Posterior vena cava (tissue), 2 donors: ENCODE results near the gene CACNA1S. TPM values are rescaled to one million over a fixed set of nuclear protein-coding genes. Genes with fewer than 3 reads are reported as not detected.

Source experiments
- DNase-seq: peaks from one replicate; pipeline ENCODE4 v3.0.0-alpha.2; 2020; ENCODE audit warnings: low spot score
- intact Hi-C, 2 donors: fragments of 100-400 bp; cut with DNase I; formaldehyde crosslinking; loops; one replicate each; pipeline versions ENCODE4 v1.14.1 to v1.14.2; 2022 to 2023
- total RNA-seq, 2 donors: library from RNA; stranded (reverse); fragmentation: NEBNext Ultra II Directional; extraction: Animal tissue kit (Norgen Biotek cat#: 25700); gene quantifications; one replicate each; pipeline ENCODE4 v1.2.1, GENCODE V29; 2021
- donor health status: DM: yes; HTN: yes; CAD: no.
- donor health status: DM: yes; HTN: yes; CAD: no.

Gene CACNA1S
- total RNA-seq, 2 donors from 2014 or later, result 0.05 to 0.14 TPM

DNA sequence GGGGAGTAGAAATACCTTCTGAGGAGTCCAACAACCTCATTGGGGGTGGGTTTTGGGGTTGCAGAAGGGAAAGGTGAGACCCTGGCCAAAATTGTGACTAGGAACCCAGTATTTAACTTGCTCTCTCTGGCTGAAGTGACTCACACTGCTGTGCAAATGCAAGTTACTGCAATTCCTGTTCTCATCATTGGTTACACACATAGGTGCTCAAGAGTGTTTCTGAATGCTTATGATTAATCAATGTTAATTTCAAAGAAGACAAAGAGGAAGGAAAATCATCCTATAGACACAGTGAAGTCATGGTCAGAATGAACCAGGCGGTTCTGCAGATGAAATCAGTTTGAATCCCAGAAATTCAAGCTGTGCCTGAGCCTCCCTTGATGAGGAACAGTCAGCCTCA is 11.6 kb upstream of the CACNA1S start:
- intact Hi-C loops, result no loop called here
- no peak for DNase-seq

GRCh38 chr1:201122321-201122957 is 10.2 kb upstream of the CACNA1S start:
- intact Hi-C loops, result no loop called here
- DNase-seq, result no peak

DNA sequence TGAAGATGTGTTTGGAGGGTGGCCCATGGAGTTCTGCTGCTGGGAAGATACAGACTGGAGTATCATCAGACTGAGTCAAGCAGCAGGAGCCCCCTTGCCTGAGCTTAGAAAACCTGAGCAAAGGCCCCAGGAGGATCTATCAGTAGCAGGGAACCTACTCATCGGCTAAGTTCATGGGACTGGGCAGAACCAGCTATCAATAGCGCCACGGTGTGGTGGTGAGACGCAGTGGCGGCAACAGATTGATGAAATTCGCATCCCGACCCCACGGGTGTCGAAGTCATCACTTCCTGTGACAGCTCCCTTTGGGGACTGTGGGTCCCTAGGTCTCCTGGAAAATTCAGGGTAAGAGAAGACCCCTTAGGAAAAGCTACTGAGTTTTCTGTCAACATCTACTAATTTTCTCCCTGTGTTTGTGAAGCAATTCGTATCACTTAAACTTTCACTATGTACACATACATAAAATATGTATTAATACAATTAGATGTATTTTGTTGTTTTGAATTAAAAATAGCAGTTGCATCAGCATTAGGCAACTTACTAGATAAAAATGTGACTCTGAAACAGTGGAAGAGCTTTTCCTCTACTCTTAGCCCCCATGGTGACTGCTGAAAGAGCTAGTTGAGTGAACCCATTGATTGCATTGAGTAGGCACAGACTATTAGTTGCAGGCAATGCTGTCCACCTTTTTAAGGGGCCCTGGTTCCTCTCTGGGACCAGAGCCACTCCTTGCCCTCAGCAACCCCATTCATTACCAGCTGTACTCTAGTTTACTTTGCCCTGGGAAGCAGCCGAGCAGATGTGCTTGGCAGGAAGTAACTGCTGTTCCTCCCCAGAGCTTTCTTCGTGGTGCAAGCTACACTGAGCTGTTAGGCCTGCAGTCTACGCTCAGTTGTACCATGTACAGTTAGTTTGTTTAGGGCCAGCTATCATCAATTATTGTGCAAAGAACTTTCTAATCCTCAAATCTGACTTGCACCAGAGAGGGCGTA is 7.3 kb upstream of the CACNA1S start:
- intact Hi-C loops, result no loop called here

GRCh38 chr1:201116091-201116490 is 3.9 kb upstream of the CACNA1S start:
- no peak for DNase-seq

More for the DNA sequence above, 7.3 kb upstream of the CACNA1S start:
- DNase-seq, result no peak

GRCh38 chr1:201115390-201115937 is 3.2 kb upstream of the CACNA1S start:
- no peak for DNase-seq
- intact Hi-C loops, result no loop called here

More at GRCh38 chr1:201116091-201116490, 3.9 kb upstream of the CACNA1S start:
- intact Hi-C loops, result no loop called here

- intact Hi-C loops, result loop anchor here (5.0 kb wide), 2 partner anchors 137 to 142 kb away; no protein-coding TSS in a partner anchor
- peak; percentile 94 for DNase-seq
Measured at GRCh38 chr1:201114245-201115131, 2.3 kb upstream of the CACNA1S start.

DNA sequence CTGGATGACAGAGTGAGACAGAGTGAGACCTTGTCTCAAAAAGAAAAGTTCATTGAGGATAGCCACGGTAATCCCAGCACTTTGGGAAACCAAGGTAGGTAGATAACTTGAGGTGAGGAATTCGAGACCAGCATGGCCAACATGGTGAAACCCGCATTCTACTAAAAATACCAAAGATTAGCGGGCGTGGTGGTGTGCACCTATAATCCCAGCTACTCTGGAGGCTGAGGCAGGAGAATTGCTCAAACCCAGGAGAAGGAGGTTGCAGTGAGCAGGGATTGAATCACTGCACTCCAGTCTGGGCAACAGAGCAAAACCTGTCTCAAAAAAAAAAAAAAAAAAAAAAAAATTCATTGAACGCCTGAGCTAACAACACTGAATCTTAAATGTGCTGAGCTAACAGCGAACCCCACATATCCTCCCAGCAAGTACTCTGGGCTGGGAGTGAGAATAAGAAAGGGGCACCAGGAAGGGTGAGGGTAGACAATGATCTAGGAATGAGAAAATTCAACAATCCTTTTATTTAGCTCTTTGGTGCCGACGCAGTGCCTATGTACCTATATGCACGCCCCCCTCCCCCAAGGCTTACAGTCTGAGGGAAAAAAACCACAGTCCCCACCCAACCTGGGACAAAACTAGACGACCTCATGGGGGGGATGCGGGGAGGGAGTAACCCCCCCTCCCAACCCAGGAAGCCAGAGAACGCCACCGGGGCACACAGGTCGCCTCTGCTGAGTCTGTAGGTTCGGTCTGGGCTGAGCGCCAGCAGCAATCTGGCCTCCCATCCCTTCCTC is 1.4 kb upstream of the CACNA1S start:
- no peak for DNase-seq
- intact Hi-C loops, result loop anchor here (5.0 kb wide), 2 partner anchors 136 to 141 kb away; no protein-coding TSS in a partner anchor

- intact Hi-C loops, result loop anchor here (5.0 kb wide), 2 partner anchors 136 to 141 kb away; no protein-coding TSS in a partner anchor
- no peak for DNase-seq
Measured at GRCh38 chr1:201112926-201113325, 700 bp upstream of the CACNA1S start.

DNA sequence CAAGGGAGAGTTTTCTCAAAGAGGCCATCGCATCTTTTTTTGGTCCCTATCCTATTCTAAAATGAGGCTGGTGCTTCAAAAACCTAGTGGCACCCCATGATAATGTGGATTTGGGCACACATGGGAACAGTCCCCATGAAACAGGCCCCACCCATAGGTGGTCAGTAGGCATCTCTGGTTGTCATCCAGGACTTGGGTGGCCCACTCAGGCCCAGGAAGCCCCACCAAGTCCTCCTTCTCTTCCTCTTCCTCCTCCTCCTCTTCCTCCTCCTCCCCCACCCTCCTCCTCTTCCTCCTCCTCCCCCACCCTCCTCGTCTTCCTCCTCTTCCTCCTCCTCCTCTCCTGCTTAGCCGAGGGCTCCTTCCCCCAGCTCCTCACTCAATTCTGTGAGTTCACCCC is 554 bp downstream of the CACNA1S start:
- intact Hi-C loops, result loop anchor here (5.0 kb wide), 2 partner anchors 134 to 139 kb away; no protein-coding TSS in a partner anchor
- DNase-seq, result no peak

DNA sequence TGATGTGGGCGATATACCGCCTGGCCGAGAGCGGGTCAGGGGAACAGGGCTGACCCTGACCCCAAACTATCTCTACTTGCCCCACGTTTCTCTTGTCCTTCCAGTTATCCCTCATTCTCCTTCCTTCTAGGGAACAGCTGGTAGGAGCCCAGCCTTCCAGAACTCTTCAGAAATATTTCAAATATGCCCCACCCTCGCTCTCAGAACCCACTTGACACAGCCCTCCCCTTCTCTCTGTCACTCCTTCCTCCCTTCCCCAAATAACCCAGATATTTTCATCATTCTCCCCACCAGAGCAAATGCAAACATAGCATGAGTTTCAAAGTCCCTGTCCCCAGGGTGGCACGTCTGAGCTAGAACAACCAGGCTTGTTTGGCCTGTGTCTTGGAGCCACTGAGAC is 1.1 kb downstream of the CACNA1S start:
- intact Hi-C loops, result loop anchor here (5.0 kb wide), 2 partner anchors 134 to 139 kb away; no protein-coding TSS in a partner anchor
- no peak for DNase-seq

- intact Hi-C loops, result loop anchor here (5.0 kb wide), 2 partner anchors 133 to 138 kb away; no protein-coding TSS in a partner anchor
- DNase-seq, result no peak
Measured at GRCh38 chr1:201110616-201111015, 1.6 kb downstream of the CACNA1S start.

DNA sequence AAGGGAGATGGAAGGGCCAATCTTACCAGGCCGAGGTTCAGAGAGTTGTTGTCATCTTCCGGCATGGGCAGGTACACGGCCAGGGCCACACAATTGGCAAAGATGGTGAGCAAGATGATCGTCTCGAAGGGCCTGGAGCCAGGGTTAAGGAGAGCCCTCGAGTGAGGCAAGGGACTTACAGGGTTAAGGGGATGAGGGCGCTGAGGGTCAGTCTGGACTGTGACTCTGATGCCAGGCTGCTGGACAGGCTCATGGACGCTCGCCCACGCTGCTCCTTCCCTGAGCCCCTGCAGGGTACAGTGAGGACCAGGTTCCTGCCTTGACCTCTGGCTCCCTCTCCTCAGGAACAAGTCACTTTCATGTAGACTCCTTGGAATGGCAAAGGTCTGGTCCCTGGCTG is 2.1 kb downstream of the CACNA1S start:
- intact Hi-C loops, result loop anchor here (5.0 kb wide), 2 partner anchors 133 to 138 kb away; no protein-coding TSS in a partner anchor
- no peak for DNase-seq

DNA sequence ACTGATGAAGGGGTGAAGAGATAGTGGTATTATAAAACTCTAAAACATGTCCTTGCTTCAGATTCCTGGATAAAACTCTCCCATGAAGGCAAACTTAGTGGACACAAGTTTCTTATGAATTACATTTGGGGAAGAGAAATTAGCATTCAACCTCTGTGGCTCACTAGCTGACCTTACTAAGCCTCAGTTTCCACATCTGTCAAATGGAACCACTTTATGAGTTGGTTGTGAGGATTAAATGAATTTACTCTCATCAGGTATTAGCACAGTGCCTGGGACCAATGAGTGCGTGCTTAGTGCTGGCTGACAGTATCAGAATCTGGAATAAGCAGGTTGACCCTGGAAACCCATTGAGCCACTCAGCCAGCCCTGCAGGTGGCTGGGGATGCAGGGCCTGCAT is 2.6 kb downstream of the CACNA1S start:
- DNase-seq, result no peak
- intact Hi-C loops, result loop anchor here (5.0 to 10.0 kb wide), 3 partner anchors 65 to 137 kb away; no protein-coding TSS in a partner anchor

- DNase-seq, result no peak
- intact Hi-C loops, result loop anchor here in 1 of 2 donors (10.0 kb wide), 1 partner anchor 64 kb away; no protein-coding TSS in a partner anchor
Measured at GRCh38 chr1:201108614-201109013, 3.6 kb downstream of the CACNA1S start.

DNA sequence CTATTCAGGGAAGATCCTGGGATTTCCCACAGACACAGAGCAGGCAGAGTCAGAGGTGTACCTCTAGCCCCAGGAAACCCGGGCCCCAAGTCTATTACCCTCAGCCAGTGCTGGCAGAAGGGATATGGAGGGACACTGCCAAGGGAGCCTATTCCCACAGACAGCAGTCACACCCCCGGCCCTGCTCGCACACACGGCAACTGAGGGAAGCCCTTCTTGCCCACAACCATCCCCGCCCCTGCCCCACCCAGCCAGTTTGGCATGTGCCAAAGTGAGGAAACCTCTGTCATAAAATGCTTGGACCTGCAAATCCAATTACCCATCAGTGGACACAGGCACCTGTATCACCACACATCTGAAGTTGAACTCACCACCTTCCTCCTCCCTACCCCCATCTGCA is 6.5 kb downstream of the CACNA1S start:
- DNase-seq, result no peak

GRCh38 chr1:201104141-201104540 is 8.1 kb downstream of the CACNA1S start:
- intact Hi-C loops, result loop anchor here in 1 of 2 donors (10.0 kb wide), 1 partner anchor 59 kb away; no protein-coding TSS in a partner anchor
- DNase-seq, result no peak

More for the DNA sequence above, 6.5 kb downstream of the CACNA1S start:
- intact Hi-C loops, result loop anchor here in 1 of 2 donors (10.0 kb wide), 1 partner anchor 61 kb away; no protein-coding TSS in a partner anchor

DNA sequence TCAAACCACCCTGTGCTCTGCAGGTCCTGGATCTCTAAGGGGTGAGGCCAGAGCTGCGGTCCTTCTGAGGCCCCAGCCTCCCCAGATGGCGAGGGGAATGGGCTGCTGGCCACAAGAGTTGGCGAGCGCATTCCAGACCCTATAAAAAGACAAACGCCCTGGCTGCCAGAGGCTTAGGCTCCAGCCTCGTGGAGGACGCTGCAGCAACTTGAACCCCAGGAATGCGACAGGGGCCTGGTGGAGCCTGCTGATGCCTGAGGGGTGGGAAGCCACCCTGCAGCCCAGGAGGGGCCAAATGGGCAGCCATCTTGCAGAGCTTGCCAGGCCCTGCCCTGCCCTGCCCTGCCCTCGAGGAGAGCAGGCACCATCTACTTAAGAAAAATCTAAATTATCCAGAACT is 8.6 kb downstream of the CACNA1S start:
- intact Hi-C loops, result loop anchor here in 1 of 2 donors (10.0 kb wide), 1 partner anchor 59 kb away; no protein-coding TSS in a partner anchor
- DNase-seq, result no peak
